Activated T-cell treated with anti-CD3 and anti-CD28 coated beads for 1 hour (primary cell): ENCODE measurements around the gene C11orf71.

Source experiments
- DNase-seq: peaks from one replicate; pipeline ENCODE4 v3.0.0-alpha.2; 2020; ENCODE audit warnings: low read depth

Gene C11orf71

GRCh38 chr11:114358716-114359115 lies 41.6 kb downstream of the C11orf71 start:
- no peak for DNase-seq

GRCh38 chr11:114354076-114354475 lies 46.2 kb downstream of the C11orf71 start:
- no peak for DNase-seq

DNA sequence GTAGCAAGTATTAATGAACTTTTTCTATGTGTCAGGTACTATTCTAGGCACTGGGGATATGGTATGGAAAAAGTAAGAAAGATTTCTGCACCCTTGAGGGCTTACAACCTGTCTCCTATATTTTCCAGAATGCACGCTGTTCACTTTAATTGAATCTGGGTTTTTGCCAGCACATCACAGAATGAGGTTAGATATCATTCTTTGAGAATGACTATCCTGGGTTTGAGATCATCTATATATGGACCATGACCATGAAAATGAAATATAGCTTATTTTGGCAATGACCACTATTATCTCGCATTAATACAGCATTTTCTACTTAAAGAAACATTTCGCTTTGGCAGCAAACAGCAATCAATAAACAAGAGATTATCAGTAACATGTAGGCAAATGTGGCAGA lies 46.9 kb downstream of the C11orf71 start:
- no peak for DNase-seq

DNA sequence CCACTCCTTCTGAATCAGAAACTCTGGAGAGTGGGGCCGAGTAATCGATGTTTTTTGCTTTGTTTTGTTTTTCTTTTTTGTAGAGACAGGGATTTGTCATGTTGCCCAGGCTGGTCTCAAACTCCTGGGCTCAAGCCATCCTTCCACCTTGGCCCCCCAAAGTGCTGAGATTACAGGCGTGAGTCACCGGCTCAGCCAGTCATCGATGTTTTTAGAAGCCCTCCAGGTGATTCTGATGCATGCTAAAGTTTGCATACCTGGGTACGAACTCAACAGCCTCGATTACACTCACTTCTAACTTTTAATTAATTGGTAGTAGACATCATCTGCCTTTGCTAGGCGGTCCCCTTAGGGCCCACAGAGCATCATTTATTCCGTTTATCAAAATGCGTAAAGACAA lies 50.3 kb downstream of the C11orf71 start:
- no peak for DNase-seq
